Measurements from ENCODE around the gene TENM4. TPM values are rescaled to one million over a fixed set of nuclear protein-coding genes. Genes with fewer than 3 reads are reported as not detected.

Gene TENM4
- polyA plus RNA-seq, 12 donors: 6.1 to 12.6 (median 7.8) TPM; not detected in 1

DNA sequence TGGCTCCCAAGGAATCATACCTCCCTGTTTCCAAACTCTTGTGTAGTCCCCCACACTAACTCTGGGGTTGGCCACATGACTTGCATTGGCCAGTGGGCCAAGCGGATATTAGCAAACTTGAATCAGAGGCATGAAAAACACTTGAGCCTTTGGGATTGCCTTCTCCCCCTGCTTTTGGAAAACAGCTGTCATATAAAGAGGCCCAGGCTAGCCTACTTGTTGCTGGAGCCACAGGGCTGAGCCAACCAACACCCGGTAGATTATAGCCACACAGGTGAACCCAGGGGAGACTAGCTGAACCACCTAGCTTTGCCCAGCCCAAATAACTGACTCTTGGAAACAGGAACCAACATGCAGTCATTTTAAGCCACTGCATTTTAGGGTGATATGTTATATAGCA lies 354.8 kb downstream of the TENM4 start:
- DNase-seq: no peak

DNA sequence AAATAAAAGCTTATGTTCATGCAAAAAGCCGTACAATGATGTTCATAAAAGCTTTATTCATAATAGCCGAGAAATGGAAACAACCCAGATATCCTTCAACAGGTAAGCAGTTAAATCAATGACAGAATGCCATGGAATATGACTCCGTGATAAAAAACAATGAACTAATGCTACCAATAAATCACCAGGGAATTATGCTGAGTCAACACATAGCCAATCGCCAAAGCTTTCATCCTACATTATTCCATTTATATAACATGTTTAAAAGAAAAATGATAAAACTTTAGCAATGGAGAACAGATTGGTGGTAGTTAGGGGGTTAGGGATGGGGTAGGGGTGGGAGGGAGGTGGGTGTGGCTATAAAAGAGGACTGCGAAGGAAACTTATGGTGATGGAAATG lies 356.4 kb downstream of the TENM4 start:
- DNase-seq: no peak

DNA sequence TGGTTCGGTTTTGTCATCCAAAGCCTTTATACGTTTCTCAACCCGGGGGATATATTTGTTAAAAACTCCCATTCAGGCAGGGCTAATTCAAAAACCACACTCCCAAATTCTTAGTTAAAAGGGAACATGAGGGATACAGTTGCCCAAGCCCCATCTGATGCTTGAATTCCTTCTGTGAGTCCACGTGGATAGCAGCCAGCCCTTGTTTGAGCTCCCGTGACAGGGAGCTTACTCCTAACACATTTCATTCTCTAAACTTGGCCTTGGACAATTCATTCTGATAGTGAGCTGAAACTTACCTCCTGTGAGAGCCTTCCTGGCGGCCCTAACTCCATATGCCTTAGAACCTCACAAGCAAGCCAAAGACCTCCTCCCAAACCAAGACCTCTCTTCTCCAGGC lies 357.5 kb downstream of the TENM4 start:
- DNase-seq: no peak

DNA sequence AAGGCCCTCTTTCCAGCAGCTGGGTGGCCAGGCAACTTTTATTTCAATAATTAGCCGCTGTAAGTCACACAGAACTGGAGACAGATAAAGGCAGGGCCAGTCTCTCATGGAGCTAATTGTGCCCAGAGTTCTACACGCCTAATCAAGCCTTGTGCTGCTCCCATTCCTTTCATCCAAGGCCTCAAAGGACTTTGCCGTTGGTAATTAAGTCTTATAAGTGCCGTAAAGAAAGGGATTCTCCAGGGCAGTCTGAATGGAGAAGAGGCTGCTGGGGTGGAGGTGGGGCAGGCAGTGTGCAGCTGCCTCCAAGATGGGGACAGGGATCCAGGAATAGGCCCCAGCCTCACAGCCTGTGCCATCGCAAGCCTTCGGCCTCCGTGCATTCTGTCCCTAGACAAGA lies 357.9 kb downstream of the TENM4 start:
- DNase-seq: no peak

DNA sequence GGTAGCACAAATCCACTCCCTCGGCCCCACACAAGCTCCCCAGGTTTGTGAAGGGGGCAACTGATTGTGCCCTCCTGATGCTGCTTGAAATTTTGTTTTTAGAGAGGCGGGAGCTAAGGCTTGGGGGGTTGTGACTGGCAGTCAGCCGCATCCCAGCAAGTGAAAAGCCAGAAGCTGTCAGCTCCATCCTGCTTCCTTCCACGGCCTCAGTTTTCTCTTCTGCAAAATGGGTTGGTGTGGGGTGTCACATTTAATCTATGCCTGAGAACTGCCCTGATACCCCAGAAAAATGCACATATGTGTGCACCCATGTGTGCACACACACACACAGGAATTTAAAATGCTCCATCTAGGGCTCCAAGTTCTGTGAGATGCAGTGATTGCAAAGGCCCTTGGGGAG lies 358.6 kb downstream of the TENM4 start:
- DNase-seq: no peak

DNA sequence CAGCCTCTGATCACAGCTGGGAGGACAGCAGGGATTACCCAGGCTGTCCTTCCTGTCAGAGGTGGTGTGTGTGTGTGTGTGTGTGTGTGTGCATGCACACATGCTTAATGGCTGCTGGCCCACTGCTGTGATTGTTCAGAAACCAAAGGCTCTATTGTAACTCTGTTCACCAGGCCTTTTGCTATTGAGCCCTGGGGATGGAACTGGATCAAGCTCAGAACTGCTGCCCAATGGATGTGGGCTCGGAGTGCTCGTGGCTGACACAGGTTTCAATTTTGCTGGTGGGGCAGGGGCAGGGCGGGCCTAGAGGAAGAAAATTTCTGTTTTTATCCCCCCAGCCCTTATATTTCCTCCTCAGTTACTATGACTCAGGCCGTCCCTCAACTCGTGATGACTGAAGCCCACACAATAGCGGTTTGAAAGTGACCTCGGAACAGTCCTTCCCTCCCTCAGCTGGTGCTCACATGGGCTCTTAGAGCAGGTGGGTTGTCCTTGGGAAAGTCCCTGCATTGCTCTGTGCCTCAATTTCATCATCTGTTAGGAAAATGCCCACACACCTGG lies 359.3 kb downstream of the TENM4 start:
- no peak for DNase-seq

DNA sequence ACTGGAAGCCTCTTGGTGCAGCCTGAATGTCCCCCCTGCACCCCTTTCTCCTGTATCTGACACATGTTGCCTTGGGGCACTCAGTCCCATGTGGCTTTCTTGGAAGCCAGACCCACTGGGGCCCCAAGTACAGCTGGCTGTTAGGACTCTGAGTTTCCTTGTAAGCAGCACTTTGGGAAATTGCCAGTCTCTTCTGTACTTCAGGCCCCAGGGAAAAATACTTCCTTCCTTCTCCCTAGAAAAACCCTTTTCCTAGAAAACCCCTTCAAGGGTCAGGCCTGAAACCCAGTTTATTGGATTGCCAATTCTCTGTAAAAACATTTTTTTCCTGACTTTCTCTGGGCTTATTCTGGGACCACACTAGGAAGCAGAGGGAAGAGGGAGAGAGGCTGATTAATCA lies 360.3 kb downstream of the TENM4 start:
- no peak for DNase-seq

DNA sequence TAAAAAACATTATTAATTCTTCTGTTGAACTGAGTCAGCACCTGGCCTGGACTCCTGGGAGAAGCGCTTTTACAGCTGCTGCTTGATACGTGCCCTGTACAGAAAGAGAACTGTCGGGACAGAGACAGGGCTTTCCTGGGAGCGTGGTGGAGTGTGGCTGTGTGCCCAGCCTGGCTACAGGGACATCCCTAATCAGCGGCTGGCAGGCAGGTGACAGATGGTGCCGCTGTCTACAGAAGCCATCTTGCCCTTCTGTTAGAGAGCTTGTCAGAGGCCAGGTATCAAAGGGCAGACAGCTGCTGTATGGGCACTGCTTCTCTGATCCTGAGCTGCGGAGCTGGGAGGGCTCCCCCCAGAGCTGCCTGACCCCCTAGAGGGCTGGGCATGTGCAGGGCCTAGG lies 361.8 kb downstream of the TENM4 start:
- DNase-seq: no peak

DNA sequence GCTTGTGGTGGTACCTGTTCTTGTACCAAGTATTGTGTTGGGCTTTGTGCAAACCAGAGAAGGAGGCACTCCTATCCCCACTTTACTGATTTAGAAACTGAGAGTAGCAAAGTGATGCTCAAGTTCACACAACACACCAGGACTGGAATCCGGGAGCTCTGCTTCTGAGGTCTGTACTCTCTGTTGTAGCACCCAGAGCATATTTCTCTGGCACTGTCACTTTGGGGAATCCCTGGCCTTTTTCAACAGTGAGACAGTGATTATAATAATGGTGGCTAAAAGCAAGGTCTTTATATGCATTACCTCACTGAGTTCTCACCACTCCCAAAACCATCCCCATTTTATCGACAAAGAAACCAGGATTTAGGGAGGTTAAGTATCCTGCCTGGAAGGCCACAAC lies 362.4 kb downstream of the TENM4 start:
- DNase-seq: no peak

DNA sequence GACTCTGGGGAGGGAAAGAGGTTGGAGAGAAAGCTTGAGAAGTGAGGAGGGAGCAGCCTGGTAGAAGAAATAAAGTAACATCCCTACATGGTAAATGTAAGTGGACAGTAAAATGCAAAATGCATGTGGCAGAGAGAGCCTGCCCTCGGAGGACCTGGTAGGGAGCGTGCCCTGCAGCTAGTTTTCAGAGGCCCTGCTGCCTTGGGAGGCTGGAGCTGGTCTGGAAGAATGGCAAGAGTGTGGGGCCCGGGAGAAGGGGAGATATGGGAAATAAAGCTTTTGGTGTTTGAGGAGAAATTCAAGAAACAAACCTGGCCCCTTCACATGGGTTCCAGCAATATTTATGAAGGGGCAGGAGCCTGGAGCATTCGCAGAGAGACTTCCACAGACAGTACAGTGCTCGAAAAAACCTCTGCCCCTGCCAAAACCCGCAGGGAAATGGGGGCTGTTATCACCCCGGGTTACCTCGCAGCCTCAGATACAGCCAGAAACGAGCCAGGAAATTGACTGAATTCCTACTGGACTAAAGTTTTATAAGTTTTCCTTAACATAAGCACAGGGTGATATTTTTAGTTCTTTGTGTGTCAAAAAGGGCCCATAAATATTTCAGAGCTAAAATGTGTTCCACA lies 363.0 kb downstream of the TENM4 start:
- no peak for DNase-seq

DNA sequence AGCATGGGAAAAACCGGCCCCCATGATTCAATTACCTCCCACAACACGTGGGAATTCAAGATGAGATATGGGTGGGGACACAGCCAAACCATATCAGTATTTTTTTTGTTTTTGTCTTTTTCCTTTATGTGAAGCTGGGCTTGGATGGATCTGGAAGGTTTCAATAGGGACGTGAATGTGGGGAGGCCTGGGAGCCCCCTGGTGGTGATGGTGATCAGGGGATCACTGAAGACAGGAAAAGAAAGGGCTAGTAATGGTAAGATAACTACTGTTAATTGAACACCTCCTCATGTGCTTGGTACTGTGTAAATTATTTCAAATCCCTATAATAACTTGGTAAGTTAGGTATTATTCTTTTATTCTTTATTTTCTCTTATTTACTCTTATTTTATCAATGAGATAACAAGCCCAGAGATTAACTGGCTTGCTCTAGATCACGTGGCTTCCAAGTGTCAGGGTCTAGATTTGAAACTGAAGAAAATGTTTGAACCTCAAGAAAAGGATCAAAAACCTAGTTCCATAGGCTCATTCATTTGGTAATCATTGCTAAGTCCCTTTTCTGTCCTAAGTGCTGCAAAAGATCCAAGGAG lies 364.2 kb downstream of the TENM4 start:
- no peak for DNase-seq

DNA sequence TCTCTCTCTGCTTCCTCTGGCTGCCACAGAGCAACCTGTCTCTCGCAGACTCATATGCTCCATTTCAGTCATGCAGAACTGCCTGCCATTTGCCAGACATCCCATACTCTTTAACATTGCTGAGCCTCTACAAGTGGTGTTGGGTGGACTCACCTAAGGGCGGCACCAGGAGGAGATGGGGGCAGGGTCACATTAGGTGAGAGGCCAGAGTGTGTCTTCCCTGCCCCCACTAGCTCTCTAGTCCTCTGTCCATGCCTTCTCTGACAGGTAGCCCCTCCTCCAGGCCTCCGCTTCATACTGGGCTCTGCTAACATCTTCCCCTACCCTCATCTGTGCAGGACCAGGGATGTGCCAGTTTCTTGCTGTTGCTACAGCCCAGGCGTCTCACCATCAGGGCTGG lies 366.3 kb downstream of the TENM4 start:
- no peak for DNase-seq

DNA sequence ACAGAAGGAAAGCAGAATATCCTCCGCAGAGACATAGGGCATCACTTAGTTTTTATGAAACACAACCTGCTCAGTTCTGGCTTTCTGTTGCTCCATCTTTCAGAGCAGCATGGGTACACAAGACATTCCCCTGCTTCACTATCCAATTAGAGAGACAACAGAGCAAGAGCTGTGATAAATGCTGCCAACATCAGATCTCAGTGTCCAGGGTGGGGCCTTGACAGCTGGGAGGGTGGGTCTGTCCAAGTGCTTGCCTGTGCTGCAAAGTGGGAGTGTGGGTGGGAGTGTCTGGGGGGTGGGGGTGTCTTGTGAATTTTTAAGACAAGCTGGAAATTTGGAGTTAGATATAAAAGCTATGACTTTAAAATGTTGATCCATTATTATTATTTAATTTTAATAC lies 369.6 kb downstream of the TENM4 start:
- no peak for DNase-seq

DNA sequence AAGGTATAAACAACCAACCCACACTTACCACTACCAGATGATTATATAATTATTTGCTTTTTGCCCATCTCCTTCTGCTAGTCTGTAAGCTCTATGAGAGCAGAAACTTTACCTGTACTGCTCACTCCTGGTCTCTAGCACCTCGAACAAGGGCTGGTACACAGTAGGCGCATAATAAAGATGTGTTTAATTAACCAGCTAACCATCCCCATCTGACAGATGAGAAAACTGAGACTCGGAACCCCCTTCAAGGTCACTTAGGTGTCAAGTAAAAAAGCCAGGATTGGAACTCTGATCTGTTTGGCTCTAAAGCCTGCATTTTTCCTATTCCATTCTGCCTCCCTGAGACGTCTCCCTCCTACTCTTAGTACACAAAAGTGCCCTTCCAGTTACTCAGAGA lies 370.3 kb downstream of the TENM4 start:
- no peak for DNase-seq

DNA sequence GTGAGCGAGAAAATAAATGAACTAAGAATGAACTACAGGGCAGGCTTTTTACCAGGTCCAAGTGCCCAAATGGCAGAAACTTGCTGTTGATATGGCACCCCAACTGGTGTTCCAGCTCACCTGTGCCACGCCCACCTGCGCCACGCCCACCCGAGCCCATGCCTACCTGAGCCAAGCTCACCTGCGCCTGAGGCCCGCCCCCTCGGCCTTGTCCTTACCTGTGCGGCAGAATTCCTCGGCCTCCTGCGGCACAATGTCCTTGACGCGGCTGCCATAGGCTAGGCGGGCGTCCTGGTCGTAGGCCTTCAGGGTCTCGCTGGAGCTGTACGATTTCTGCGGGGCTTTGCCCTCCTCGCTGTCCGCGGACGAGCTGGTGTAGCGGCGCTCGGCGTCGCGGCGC lies 371.3 kb downstream of the TENM4 start:
- no peak for DNase-seq

DNA sequence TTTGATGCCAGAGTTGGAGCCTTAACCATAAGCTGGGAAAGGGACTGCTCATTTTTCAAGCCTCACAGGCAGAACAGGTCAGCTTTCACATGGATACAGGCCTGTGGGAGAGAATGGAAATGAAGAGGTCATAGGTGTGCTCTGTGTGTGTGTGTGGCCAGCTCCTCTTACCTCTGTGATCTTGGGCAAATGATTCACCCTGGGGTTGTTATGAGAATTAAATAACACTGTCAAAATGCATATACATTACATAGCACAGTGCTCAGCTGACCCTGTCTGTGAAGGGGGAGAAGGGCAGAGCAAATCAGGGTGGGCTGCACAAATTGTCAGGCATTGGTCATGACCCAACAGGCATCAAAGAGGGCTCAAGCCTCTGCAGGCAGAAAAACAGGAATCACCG lies 372.5 kb downstream of the TENM4 start:
- DNase-seq: no peak

DNA sequence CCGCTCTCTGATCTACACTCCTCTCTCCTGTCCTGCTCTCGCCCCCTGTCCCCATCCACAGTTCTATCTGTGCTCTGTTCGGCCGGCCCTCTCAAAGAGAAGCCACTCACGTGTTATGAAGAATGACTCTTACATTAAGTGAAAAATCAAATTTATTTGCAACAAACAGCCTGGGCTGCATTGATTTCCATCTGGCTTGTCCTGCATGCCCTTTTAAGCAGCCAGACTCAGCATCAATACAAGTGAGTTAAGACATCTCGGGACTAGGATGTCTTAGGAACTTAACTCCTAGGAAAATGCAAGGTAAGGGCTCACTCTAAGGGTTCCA lies 373.5 kb downstream of the TENM4 start:
- DNase-seq: no peak

DNA sequence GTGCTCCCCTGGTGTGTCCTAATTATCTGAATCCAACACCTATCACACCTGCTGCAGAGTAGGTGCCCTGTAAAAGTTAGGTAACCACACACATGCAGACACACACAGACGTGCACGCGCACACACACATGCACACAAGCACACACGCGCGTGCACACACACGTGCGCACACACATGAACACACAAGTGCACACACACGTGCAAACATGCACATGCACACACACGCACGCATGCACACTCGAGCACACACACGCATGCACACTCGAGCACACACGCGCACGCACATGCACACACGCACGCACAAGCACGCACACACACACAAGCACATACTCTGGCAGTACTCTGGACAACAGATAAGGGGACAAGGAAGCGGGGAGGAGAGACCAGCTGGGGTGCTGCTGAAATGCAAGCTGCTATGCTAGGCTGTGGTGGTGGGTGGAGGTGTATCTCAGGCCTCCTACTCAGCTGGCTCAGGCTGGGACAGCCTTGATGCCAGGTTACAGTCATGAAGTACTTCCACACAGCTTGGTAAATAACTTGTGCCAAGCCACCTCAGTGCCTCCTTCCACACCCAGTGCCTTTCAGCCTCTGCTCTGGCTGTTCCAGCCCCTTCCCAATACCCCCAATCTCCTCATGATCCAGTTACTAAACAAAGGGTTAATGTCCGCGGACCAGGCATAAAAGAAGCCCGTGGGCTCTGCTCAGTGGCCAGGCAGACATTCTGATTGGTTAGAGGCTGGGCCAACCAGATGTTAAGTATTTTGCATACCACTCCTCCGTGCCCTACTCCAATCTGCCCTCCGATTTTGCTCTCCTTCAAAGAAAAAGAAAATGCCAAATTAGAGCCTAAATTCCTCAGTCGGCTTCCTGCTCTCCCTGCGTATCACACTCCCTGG lies 374.1 kb downstream of the TENM4 start:
- no peak for DNase-seq

DNA sequence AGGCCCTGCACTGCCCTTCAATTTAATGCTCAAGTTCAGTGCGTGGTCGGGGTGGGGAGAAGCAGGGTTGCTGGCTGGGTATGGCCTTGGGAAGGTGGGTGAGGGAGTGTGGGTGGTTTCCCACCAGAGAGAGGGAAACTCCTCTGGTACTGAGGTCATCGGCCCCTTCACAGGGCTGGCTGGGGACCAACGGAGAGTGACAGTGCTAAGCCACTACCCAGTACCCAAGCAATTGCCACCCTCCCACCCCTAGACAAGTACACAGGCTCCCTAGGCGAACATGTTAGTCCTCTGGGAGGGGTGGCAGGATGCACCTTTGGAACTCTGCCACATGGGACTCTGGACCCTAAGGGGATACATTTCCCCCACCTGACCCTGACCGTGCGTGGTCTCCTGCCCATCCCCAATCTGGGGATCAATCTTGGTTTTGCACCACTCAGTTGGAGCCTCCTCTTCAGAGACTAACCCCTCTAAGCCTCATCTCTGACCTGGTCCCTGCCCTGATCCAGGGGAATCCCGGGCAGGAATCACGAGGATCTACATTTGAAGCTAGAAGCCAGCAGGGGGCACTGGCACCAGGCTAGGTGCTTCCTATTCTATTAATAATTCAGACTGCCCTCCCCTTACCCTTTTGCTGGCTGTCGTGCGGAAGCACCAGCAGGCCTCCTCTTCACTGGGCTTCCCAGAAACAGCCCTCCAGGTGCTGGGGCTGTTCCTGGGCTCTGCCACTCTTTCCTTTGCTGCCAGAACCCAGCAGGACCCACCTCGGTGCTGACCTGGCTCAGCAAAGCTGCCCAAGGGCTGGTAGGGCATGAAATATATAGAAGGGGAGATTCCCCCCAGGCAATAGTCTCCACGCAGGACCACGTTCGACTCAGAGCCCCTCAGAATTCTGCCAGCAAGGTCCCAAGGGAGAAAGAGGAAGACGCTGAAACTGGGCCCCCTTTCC lies 377.7 kb downstream of the TENM4 start:
- DNase-seq: no peak

DNA sequence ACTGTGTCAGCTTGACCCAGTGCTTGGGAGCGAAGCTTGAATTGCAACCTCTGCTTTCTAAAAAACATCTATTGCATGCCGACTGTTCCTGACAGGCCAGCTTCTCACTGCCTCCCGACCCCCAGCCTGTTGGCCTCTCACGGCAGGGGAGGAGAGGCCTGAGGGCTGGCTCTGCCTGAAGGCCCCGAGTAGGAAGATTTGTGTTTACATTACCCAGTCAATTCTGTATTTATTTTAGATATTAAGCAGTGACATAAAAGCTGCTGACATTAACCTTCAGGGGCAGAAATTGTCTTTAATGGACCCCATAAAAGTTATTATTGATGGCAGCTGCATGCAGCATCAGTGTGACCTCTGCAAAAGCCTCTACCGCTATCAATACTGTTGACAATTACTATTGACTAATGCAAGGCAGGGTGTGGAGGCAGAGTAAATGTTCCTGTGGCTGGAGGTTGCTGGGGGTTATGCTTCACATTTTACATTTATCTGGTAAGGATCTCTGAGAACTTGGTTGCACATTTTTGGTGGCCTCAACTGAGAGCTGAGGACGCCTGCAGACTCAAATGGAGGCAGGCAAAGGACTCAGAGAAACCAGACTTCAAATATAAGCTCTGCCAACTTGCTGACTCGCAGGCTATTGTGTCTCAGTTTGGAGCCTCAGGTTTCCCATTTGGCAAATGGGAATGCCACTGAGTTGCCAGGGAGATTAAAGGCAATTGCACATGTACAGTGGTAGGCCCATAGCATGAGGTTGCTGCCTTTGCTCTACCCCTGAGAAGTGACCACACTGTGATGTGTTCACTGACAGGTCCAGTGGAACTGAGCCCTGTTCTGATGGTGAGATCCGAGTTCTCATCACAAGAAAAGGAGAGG lies 380.5 kb downstream of the TENM4 start:
- no peak for DNase-seq

DNA sequence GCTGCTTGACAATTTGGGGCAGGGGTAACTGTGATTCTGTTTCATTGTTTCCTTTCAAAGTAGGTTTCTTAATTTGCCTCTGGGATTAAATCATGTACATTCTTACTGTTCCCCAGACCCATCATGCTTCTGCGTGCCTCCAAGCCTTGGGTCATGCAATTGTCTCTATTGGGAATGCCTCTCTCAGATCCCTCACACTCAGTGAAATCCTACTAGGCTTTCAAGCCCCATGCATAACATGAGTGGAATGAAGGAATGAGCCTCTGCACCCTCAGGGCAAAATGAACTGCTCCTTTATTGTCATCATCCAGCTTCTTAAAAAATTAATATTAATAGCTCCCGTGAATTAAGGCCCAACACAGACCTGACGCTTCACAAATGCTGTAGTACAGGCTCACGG lies 381.7 kb downstream of the TENM4 start:
- DNase-seq: no peak
